ENCODE measurements around the gene JAKMIP1.

DNA sequence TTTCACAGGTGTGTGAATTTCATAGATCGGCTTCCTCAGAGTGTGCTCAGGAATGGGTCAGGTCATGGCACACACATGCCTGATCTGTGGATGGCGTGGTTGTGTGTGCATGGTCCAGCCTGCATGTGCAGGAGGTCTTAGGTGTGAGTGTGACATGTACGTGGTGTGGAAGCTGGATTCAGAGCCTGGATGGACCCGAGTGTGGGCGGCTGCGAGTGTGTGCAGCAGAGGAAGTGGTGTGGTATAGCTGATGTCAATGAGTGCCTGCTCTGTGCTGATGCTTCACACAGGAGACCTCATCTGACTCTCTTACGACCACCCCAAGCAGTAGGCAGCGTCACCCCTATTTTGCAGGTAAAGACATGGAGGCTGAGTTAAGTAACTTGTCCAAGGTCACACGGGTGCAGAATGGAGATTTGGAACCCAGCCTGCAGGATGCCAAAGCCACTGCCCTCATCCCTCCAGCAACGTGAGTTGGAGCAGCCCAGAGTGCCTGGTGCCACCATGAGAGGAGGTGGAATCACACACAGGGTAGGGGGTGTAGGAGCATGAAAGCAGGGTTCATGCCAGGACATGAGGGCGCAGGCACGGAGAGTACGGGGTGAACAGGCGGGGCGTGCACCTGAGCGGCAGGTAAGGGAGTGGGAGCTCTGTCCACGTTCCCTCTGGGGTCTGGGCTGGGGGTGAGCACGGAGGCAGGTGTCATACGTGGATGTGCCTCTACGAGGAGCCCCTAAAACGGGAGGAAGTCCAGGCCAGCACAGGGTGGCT lies 157.9 kb downstream of the JAKMIP1 start:
- TF ChIP-seq, protein P1, sequence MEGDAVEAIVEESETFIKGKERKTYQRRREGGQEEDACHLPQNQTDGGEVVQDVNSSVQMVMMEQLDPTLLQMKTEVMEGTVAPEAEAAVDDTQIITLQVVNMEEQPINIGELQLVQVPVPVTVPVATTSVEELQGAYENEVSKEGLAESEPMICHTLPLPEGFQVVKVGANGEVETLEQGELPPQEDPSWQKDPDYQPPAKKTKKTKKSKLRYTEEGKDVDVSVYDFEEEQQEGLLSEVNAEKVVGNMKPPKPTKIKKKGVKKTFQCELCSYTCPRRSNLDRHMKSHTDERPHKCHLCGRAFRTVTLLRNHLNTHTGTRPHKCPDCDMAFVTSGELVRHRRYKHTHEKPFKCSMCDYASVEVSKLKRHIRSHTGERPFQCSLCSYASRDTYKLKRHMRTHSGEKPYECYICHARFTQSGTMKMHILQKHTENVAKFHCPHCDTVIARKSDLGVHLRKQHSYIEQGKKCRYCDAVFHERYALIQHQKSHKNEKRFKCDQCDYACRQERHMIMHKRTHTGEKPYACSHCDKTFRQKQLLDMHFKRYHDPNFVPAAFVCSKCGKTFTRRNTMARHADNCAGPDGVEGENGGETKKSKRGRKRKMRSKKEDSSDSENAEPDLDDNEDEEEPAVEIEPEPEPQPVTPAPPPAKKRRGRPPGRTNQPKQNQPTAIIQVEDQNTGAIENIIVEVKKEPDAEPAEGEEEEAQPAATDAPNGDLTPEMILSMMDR (IDR thresholded peaks at IDR 0.05; ENCODE audit: low read depth, low read length, poor library complexity, severe bottlenecking) = no peak
- no peak for TF ChIP-seq EZH2phosphoT487 (IDR thresholded peaks at IDR 0.05; ENCODE audit: borderline replicate concordance, low read length)
